Nephron (organoid): ENCODE data around the gene WDR27.

ENCODE experiments used
- H3K27ac Mint-ChIP-seq, 3 experiments: 2 replicates each; pipeline ENCODE4 v1.8.0; 2020; ENCODE audit warnings: mixed read lengths in 3 of 3, mild to moderate bottlenecking in 2 of 3, moderate library complexity in 1 of 3
- H3K27me3 Mint-ChIP-seq: 2 replicates; pipeline ENCODE4 v1.8.0; 2021; ENCODE audit warnings: low read depth, mild to moderate bottlenecking, moderate library complexity, mixed read lengths
- H3K36me3 Mint-ChIP-seq: 2 replicates; pipeline ENCODE4 v1.8.0; 2020; ENCODE audit warnings: low read depth, mixed read lengths
- H3K4me1 Mint-ChIP-seq: 2 replicates; pipeline ENCODE4 v1.8.0; 2020; ENCODE audit warnings: mixed read lengths
- H3K4me3 Mint-ChIP-seq, 3 experiments: 2 replicates each; pipeline ENCODE4 v1.8.0; 2020; ENCODE audit warnings: mild to moderate bottlenecking in 3 of 3, mixed read lengths in 3 of 3, moderate library complexity in 2 of 3
- H3K9me3 Mint-ChIP-seq: 2 replicates; pipeline ENCODE4 v1.8.0; 2020; ENCODE audit warnings: mixed read lengths
- TF ChIP-seq, protein P1 (sequence below), 3 experiments: fragments of 200-600 bp; sonication (generic); IDR thresholded peaks; one replicate each; pipeline ENCODE4 v1.5.0; 2021; ENCODE audit warnings: antibody characterized with exemption in 3 of 3; ENCODE audit not compliant: unreplicated experiment in 3 of 3

WDR27 gene

GRCh38 chr6:169659820-169660610 lies 41.8 kb downstream of the WDR27 start:
- H3K4me1 Mint-ChIP-seq: peaks cover 9% of the 10 kb centered on the region
- H3K27me3 Mint-ChIP-seq: no peaks in the 10 kb centered on the region
- no peak overlapping the region for H3K27ac Mint-ChIP-seq

GRCh38 chr6:169657284-169657610 lies 44.6 kb downstream of the WDR27 start:
- TF ChIP-seq, protein P1, sequence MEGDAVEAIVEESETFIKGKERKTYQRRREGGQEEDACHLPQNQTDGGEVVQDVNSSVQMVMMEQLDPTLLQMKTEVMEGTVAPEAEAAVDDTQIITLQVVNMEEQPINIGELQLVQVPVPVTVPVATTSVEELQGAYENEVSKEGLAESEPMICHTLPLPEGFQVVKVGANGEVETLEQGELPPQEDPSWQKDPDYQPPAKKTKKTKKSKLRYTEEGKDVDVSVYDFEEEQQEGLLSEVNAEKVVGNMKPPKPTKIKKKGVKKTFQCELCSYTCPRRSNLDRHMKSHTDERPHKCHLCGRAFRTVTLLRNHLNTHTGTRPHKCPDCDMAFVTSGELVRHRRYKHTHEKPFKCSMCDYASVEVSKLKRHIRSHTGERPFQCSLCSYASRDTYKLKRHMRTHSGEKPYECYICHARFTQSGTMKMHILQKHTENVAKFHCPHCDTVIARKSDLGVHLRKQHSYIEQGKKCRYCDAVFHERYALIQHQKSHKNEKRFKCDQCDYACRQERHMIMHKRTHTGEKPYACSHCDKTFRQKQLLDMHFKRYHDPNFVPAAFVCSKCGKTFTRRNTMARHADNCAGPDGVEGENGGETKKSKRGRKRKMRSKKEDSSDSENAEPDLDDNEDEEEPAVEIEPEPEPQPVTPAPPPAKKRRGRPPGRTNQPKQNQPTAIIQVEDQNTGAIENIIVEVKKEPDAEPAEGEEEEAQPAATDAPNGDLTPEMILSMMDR (IDR thresholded peaks at IDR 0.05; ENCODE audit: unreplicated experiment in 3 of 3): no peak
- H3K4me3 Mint-ChIP-seq: no peak overlapping the region
- H3K36me3 Mint-ChIP-seq: peaks cover 59% of the 10 kb centered on the region
- no peak overlapping the region for H3K27ac Mint-ChIP-seq
- H3K4me1 Mint-ChIP-seq: peaks cover 16% of the 10 kb centered on the region
- no peaks in the 10 kb centered on the region for H3K9me3 Mint-ChIP-seq
- H3K27me3 Mint-ChIP-seq: no peaks in the 10 kb centered on the region

More at GRCh38 chr6:169659820-169660610, 41.8 kb downstream of the WDR27 start:
- Mint-ChIP-seq H3K36me3 (peaks cover 68% of the 10 kb centered on the region), H3K9me3 (no peaks in the 10 kb centered on the region), H3K4me3 (no peak overlapping the region)
- TF ChIP-seq, protein P1 (IDR thresholded peaks at IDR 0.05; ENCODE audit: unreplicated experiment in 3 of 3): no peak

GRCh38 chr6:169656546-169657283 lies 45.1 kb downstream of the WDR27 start:
- peaks cover 16% of the 10 kb centered on the region for H3K4me1 Mint-ChIP-seq
- TF ChIP-seq, protein P1 (IDR thresholded peaks at IDR 0.05; ENCODE audit: unreplicated experiment in 3 of 3): no peak
- H3K4me3 Mint-ChIP-seq: no peak overlapping the region
- H3K9me3 Mint-ChIP-seq: no peaks in the 10 kb centered on the region
- peaks cover 56% of the 10 kb centered on the region for H3K36me3 Mint-ChIP-seq
- no peak overlapping the region for H3K27ac Mint-ChIP-seq
- H3K27me3 Mint-ChIP-seq: no peaks in the 10 kb centered on the region

DNA sequence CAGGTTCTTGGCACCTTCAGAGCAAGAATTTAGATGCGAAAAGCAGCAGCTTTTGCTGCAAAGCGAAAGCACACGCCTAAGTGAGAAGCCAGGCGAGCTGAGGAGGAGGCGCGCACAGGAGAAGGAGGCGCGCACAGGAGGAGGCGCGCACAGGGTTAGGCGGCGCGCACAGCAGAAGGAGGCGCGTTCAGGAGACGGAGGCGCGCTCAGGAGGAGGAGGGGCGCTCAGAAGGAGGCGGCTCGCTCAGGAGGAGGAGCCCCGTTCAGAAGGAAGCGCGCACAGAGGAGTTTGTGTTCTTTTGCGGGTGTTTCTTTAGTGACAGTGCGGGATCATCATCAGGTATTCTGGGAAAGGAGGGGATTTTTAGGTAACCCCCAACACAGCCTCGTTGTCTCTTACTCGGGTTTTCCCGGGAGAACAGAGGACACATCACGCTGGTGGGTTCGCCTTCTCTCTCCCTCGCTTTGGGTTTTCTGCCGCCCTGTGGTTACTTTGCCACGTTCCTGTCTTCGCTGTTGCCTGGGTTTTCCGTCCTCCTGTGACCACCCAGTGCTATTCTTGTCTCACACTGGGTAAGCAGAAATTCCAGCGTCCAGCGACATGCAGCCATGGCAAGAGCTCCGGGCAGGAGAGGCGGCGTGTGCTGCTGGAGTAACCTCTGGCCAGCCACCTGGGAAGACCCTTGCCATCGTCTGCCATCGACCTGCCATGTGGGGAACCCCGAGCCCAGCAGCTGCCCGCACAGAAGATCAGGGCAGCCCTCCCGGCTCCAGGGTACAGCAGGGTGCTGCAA lies 47.0 kb downstream of the WDR27 start:
- peak overlapping the region; percentile 85 to 92 (median 87) for H3K4me3 Mint-ChIP-seq
- TF ChIP-seq, protein P1 (IDR thresholded peaks at IDR 0.05; ENCODE audit: unreplicated experiment in 3 of 3): peak in 2 of 3 experiments; percentile 25 to 35
- peaks cover 16% of the 10 kb centered on the region for H3K4me1 Mint-ChIP-seq

DNA sequence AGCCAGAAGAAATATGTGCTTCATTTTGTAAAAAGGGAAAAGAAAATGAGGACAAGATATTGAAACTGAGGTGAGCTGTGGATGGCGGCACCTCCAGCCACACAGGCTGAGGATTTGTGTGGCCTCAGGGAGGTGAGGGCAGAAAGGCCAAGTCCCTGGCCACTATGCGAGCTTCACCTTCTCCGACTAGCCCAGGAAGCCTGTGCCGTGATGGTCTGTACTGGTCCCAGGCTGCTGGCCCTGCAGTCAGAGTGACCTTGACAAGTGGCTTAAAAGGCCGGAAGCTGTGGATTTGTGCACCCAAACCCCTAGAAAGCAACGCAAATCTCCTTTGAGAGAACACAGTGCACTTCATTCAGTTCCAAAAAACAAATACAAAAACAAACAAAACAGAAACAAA lies 48.1 kb downstream of the WDR27 start:
- H3K27me3 Mint-ChIP-seq: no peaks in the 10 kb centered on the region
- TF ChIP-seq, protein P1 (IDR thresholded peaks at IDR 0.05; ENCODE audit: unreplicated experiment in 3 of 3): no peak
- peaks cover 16% of the 10 kb centered on the region for H3K4me1 Mint-ChIP-seq
- peaks cover 44% of the 10 kb centered on the region for H3K36me3 Mint-ChIP-seq
- H3K9me3 Mint-ChIP-seq: no peaks in the 10 kb centered on the region
- H3K4me3 Mint-ChIP-seq: peak overlapping the region in 2 of 3 experiments; percentile 85 to 87
- peak overlapping the region in 1 of 3 experiments; percentile 85 for H3K27ac Mint-ChIP-seq

More for the DNA sequence above, 47.0 kb downstream of the WDR27 start:
- Mint-ChIP-seq H3K36me3 (peaks cover 53% of the 10 kb centered on the region), H3K27ac (peak overlapping the region; percentile 68 to 86 (median 85)), H3K27me3 (no peaks in the 10 kb centered on the region), H3K9me3 (no peaks in the 10 kb centered on the region)
